Fibroblast of lung (primary cell): ENCODE data around the gene CST9. TPM values are rescaled to one million over a fixed set of nuclear protein-coding genes. Genes with fewer than 3 reads are reported as not detected.

Experiments
- DNase-seq, 2 donors: peaks; one replicate each; pipeline versions ENCODE4 v3.0.0 to v3.0.0-alpha.2; 2010; ENCODE audit warnings: low read depth in 2 of 2
- H2AFZ ChIP-seq: 2 replicates; pipeline ENCODE4 v1.5.1; 2012; ENCODE audit warnings: low read length, control low read depth, inconsistent platforms
- H3K27ac ChIP-seq: 2 replicates; pipeline ENCODE4 v1.5.1; 2011; ENCODE audit warnings: low read length, control low read depth; ENCODE audit not compliant: insufficient read depth
- H3K27me3 ChIP-seq: 2 replicates; pipeline ENCODE4 v1.5.1; 2011; ENCODE audit warnings: mild to moderate bottlenecking, low read length; ENCODE audit not compliant: control insufficient read depth, insufficient read depth
- H3K36me3 ChIP-seq: 2 replicates; pipeline ENCODE4 v1.5.1; 2011; ENCODE audit warnings: low read length; ENCODE audit not compliant: control insufficient read depth, insufficient read depth
- H3K4me1 ChIP-seq: 2 replicates; pipeline ENCODE4 v1.5.1; 2011; ENCODE audit warnings: low read length; ENCODE audit not compliant: control insufficient read depth, insufficient read depth; ENCODE audit errors: extremely low read depth
- H3K4me2 ChIP-seq: 2 replicates; pipeline ENCODE4 v1.5.1; 2011; ENCODE audit warnings: low read length, control low read depth; ENCODE audit not compliant: insufficient read depth; ENCODE audit errors: extremely low read depth
- H3K4me3 ChIP-seq, 4 experiments: fragments of 200-600 bp in 1 of 4; sonication (generic) in 1 of 4; replicated peaks in 1 of 4; 2 replicates each; pipeline ENCODE4 v1.5.1; 2011 to 2016; ENCODE audit warnings: low read length in 4 of 4, low read depth in 3 of 4, mild to moderate bottlenecking in 3 of 4, control low read depth in 2 of 4, inconsistent platforms in 1 of 4, mixed read lengths in 1 of 4; ENCODE audit not compliant: insufficient read depth in 1 of 4; ENCODE audit errors: control extremely low read depth in 1 of 4
- H3K79me2 ChIP-seq: 2 replicates; pipeline ENCODE4 v1.5.1; 2012; ENCODE audit warnings: mild to moderate bottlenecking, low read length, inconsistent platforms; ENCODE audit not compliant: control insufficient read depth, insufficient read depth
- H3K9ac ChIP-seq: 2 replicates; pipeline ENCODE4 v1.5.1; 2011; ENCODE audit warnings: mild to moderate bottlenecking, low read length, control low read depth; ENCODE audit not compliant: insufficient read depth
- H3K9me3 ChIP-seq: 2 replicates; pipeline ENCODE4 v1.5.1; 2012; ENCODE audit warnings: low read depth, low read length; ENCODE audit not compliant: control insufficient read depth, insufficient read depth
- H4K20me1 ChIP-seq: 2 replicates; pipeline ENCODE4 v1.5.1; 2011; ENCODE audit warnings: low read length; ENCODE audit not compliant: control insufficient read depth, insufficient read depth; ENCODE audit errors: extremely low read depth
- CTCF ChIP-seq, 2 donors: IDR thresholded peaks in 1 of 2; conservative IDR thresholded peaks in 1 of 2; 1 replicate in 1 of 2; 2 replicates in 1 of 2; pipeline ENCODE4 v1.5.1; 2011 to 2012; ENCODE audit warnings: low read length in 2 of 2, control low read depth in 1 of 2, inconsistent platforms in 1 of 2, low read depth in 1 of 2, mild to moderate bottlenecking in 1 of 2
- EZH2 ChIP-seq: IDR thresholded peaks from 2 replicates; pipeline ENCODE4 v1.5.1; 2012; ENCODE audit warnings: low read length, control low read depth, mild to moderate bottlenecking; ENCODE audit errors: missing control alignments
- polyA plus RNA-seq, 2 donors: library from polyadenylated mRNA; depleted of rRNA in 1 of 2; stranded (reverse) in 1 of 2; unstranded in 1 of 2; fragments of >200 nt; gene quantifications; 2 replicates each; pipeline ENCODE4 v1.2.1, GENCODE V29; 2011 to 2012; ENCODE audit warnings: missing spikeins in 1 of 2
- total RNA-seq: library from RNA; depleted of rRNA; stranded (reverse); fragments of >200 nt; gene quantifications from 2 replicates; pipeline ENCODE4 v1.2.1, GENCODE V29; 2014

CST9 gene
- total and polyA plus RNA-seq, 2 donors (not counting 1 experiment from before 2014, with no cell fraction given), result not detected

- no peak for TF ChIP-seq CTCF (conservative IDR thresholded peaks at IDR 0.05 in 1 of 2, IDR thresholded peaks at IDR 0.05 in 1 of 2; ENCODE audit: low read depth in 1 of 2, low read length in 2 of 2)
- Histone ChIP-seq H3K4me2 (no peak overlapping the region), H3K36me3 (no peaks in the 10 kb centered on the region), H4K20me1 (no peaks in the 10 kb centered on the region), H3K27me3 (no peaks in the 10 kb centered on the region), H3K4me1 (peaks cover 17% of the 10 kb centered on the region), H3K4me3 (no peak overlapping the region), H3K79me2 (peaks cover 13% of the 10 kb centered on the region), H3K9me3 (no peaks in the 10 kb centered on the region), H3K27ac (no peak overlapping the region), H3K9ac (no peak overlapping the region), H2AFZ (no peak overlapping the region)
- DNase-seq, result no peak
These were observed 35.3 kb upstream of the CST9 start for GRCh38 chr20:23640671-23641667.

- no peak overlapping the region for H3K27ac ChIP-seq
- no peak overlapping the region for H3K9ac ChIP-seq
- DNase-seq, result no peak
- H4K20me1 ChIP-seq, result no peaks in the 10 kb centered on the region
- H3K4me1 ChIP-seq, result peaks cover 17% of the 10 kb centered on the region
- H3K36me3 ChIP-seq, result peaks cover 3% of the 10 kb centered on the region
- H3K27me3 ChIP-seq, result no peaks in the 10 kb centered on the region
- no peak for TF ChIP-seq CTCF (conservative IDR thresholded peaks at IDR 0.05 in 1 of 2, IDR thresholded peaks at IDR 0.05 in 1 of 2; ENCODE audit: low read depth in 1 of 2, low read length in 2 of 2)
- TF ChIP-seq EZH2, result no peak
- H3K79me2 ChIP-seq, result peaks cover 19% of the 10 kb centered on the region
- H3K9me3 ChIP-seq, result no peaks in the 10 kb centered on the region
- no peak overlapping the region for H3K4me2 ChIP-seq
- no peak overlapping the region for H3K4me3 ChIP-seq
- no peak overlapping the region for H2AFZ ChIP-seq
These were observed 34.4 kb upstream of the CST9 start for GRCh38 chr20:23640018-23640601.

GRCh38 chr20:23639490-23639958 is 33.8 kb upstream of the CST9 start:
- no peak for DNase-seq
- TF ChIP-seq CTCF (conservative IDR thresholded peaks at IDR 0.05 in 1 of 2, IDR thresholded peaks at IDR 0.05 in 1 of 2; ENCODE audit: low read depth in 1 of 2, low read length in 2 of 2) (no peak), EZH2 (no peak)
- Histone ChIP-seq H2AFZ (no peak overlapping the region), H3K36me3 (peaks cover 3% of the 10 kb centered on the region), H3K4me3 (no peak overlapping the region), H3K4me1 (peaks cover 19% of the 10 kb centered on the region), H3K27me3 (no peaks in the 10 kb centered on the region), H3K4me2 (no peak overlapping the region), H3K27ac (no peak overlapping the region), H3K9ac (no peak overlapping the region), H3K9me3 (no peaks in the 10 kb centered on the region), H4K20me1 (no peaks in the 10 kb centered on the region), H3K79me2 (peaks cover 23% of the 10 kb centered on the region)
